Measurements from ENCODE around the gene IPO7. TPM values are rescaled to one million over a fixed set of nuclear protein-coding genes. Genes with fewer than 3 reads are reported as not detected.

IPO7 gene
- total and polyA plus RNA-seq, 2 of the 13 experiments (the other 11 are each of a cell fraction or from before 2014, with no cell fraction given), result 59.4 to 98.4 TPM

DNA sequence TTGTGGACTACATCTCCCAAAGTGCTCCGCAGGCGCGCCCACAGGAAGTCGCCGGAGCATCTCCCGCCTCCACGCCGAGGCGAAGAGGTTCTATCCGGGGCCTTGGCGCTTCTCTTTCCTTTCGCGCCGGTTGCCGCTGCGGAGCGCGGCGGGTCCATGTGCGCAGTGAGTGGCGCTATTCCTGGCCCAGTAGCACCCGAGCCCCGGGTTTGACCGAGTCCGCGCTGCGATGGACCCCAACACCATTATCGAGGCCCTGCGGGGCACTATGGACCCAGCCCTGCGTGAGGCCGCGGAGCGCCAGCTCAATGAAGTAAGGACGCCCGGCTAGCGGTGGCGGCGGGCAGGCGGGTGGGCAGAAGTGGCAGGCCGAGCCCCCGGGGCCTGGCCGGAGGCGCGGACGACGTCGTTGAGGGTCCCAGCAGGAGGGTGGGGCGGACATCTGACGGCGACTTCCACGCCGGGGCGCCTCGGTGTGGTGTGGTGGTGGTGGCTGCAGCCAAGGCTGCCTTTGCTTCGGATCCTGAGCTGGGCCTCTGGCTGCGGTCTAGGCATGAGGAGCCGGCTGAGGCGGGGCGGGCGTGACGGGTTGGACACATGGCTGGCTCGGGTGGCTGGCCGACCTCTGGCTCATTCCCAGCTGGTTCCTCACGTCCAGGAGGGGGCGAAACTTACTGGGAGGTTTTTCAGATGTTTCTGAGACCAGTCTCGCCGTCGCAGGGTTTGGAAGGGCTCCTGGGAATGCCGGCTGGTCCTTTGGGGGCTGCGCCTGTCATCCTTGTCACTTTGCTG is at the start of gene IPO7 (continued):
- TF ChIP-seq TFDP1 (CRISPR knock-in tag; IDR thresholded peaks at IDR 0.05; ENCODE audit: borderline replicate concordance), result peak; percentile 93
- peak; percentile 92 for TF ChIP-seq ZNF691 (CRISPR knock-in tag; IDR thresholded peaks at IDR 0.05; ENCODE audit: borderline replicate concordance, low read depth)
- TF ChIP-seq, protein P1, sequence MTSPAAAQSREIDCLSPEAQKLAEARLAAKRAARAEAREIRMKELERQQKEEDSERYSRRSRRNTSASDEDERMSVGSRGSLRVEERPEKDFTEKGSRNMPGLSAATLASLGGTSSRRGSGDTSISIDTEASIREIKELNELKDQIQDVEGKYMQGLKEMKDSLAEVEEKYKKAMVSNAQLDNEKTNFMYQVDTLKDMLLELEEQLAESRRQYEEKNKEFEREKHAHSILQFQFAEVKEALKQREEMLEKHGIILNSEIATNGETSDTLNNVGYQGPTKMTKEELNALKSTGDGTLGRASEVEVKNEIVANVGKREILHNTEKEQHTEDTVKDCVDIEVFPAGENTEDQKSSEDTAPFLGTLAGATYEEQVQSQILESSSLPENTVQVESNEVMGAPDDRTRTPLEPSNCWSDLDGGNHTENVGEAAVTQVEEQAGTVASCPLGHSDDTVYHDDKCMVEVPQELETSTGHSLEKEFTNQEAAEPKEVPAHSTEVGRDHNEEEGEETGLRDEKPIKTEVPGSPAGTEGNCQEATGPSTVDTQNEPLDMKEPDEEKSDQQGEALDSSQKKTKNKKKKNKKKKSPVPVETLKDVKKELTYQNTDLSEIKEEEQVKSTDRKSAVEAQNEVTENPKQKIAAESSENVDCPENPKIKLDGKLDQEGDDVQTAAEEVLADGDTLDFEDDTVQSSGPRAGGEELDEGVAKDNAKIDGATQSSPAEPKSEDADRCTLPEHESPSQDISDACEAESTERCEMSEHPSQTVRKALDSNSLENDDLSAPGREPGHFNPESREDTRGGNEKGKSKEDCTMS (CRISPR knock-in tag; conservative IDR thresholded peaks at IDR 0.05), result no peak
- no peak for TF ChIP-seq ZSCAN31 (CRISPR knock-in tag; IDR thresholded peaks at IDR 0.05; ENCODE audit: low read depth)
- no peak for TF ChIP-seq ADNP (CRISPR knock-in tag; IDR thresholded peaks at IDR 0.05)
- peak; percentile 34; the same call in 1 of the 2 replicates for TF ChIP-seq WIZ (CRISPR knock-in tag; IDR thresholded peaks at IDR 0.05)
- TF ChIP-seq SMAD1 (CRISPR knock-in tag; IDR thresholded peaks at IDR 0.05; ENCODE audit: borderline replicate concordance, low read depth), result peak; percentile 85; the same call in 1 of the 2 replicates
- peak; percentile 66; the same call in 1 of the 2 replicates for TF ChIP-seq ZNF737 (CRISPR knock-in tag; IDR thresholded peaks at IDR 0.05; ENCODE audit: borderline replicate concordance)
- TF ChIP-seq DR1 (CRISPR knock-in tag; IDR thresholded peaks at IDR 0.05), result peak; percentile 83
- peak; percentile 94 for TF ChIP-seq KDM5B (CRISPR knock-in tag; IDR thresholded peaks at IDR 0.05; ENCODE audit: borderline replicate concordance)
- no peak; the same call in 1 of the 2 replicates for TF ChIP-seq MEF2D (CRISPR knock-in tag; IDR thresholded peaks at IDR 0.05)
- peak; percentile 75; the same call in 1 of the 2 replicates for TF ChIP-seq ZNF709 (CRISPR knock-in tag; IDR thresholded peaks at IDR 0.05)
- no peak for TF ChIP-seq SYNCRIP (IDR thresholded peaks at IDR 0.05; ENCODE audit: insufficient read depth, low read depth, low read length)
- peak; percentile 90; the same call in 1 of the 2 replicates for TF ChIP-seq GLI4 (CRISPR knock-in tag; IDR thresholded peaks at IDR 0.05; ENCODE audit: borderline replicate concordance)
- TF ChIP-seq KAT2B (IDR thresholded peaks at IDR 0.05; ENCODE audit: borderline replicate concordance, low read depth, low read length), result no peak
- TF ChIP-seq ZFP37 (CRISPR knock-in tag; IDR thresholded peaks at IDR 0.05; ENCODE audit: borderline replicate concordance), result peak; percentile 70; the same call in 1 of the 2 replicates
- TF ChIP-seq STAT5B (CRISPR knock-in tag; IDR thresholded peaks at IDR 0.05), result no peak
- TF ChIP-seq, protein P2, sequence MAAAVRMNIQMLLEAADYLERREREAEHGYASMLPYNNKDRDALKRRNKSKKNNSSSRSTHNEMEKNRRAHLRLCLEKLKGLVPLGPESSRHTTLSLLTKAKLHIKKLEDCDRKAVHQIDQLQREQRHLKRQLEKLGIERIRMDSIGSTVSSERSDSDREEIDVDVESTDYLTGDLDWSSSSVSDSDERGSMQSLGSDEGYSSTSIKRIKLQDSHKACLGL (CRISPR knock-in tag; IDR thresholded peaks at IDR 0.05), result peak; percentile 98
- no peak for TF ChIP-seq JARID2 (CRISPR knock-in tag; IDR thresholded peaks at IDR 0.05; ENCODE audit: insufficient replicate concordance)
- no peak for TF ChIP-seq TRAFD1 (CRISPR knock-in tag; IDR thresholded peaks at IDR 0.05; ENCODE audit: borderline replicate concordance)
- no peak for TF ChIP-seq CENPT (CRISPR knock-in tag; IDR thresholded peaks at IDR 0.05; ENCODE audit: low read depth)
- no peak for TF ChIP-seq SNRNP70 (IDR thresholded peaks at IDR 0.05; ENCODE audit: low read depth, low read length)

Data from HepG2 (cell line).